HG03064 (cell line): Measurements from ENCODE around the gene MRPS7.

ENCODE experiments used
- ATAC-seq: cut with Tn5 transposase; IDR thresholded peaks from one replicate; pipeline ENCODE4 v1.9.1; 2021; ENCODE audit warnings: low read depth; ENCODE audit not compliant: unreplicated experiment

The MRPS7 gene

DNA sequence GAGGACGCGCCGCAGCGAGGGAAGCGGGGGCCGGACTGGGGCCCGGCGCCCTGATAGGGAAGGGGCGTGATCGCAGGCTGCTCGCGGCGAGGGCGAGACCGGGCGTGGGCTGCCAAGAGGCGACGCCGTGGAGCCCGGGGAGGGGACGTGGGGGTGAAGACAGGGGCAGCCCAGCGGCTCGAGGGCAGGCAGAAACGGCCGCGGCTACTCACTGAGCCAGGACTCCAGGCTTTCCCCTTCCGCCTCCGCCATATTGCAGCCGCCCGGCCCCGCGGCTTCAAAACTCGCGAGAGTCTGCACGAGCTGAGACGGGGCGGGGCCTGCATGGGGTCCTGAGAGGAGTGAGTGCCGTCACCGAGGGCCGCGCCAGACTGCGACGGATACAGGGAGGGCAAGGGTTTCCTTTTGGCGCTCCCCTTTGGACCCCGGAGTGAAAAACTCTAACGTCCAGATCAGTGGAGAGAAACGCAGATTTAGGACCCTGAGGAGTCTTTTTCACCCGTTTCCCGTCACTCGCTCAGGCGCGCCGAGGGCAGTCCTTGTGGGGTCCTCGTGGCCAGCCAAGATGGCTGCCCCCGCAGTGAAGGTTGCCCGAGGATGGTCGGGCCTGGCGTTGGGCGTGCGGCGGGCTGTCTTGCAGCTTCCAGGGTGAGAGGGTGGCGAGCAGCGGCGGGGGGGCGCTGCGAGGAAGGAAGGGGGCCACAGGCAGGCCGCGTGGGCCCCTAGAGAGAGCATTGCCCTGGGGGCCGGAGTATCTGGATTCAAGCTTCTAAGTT is at the start of gene MRPS7, which contains the start of gene GGA3:
Gene MRPS7 (plus strand): TSS at position 544 of the 776 bp plus-strand sequence. CDS start 22 bp downstream, at position 566.
Gene GGA3 (minus strand): TSS at position 271 of the 776 bp plus-strand sequence. CDS start 19 bp downstream, at position 252.
- peak; percentile 85 for ATAC-seq

DNA sequence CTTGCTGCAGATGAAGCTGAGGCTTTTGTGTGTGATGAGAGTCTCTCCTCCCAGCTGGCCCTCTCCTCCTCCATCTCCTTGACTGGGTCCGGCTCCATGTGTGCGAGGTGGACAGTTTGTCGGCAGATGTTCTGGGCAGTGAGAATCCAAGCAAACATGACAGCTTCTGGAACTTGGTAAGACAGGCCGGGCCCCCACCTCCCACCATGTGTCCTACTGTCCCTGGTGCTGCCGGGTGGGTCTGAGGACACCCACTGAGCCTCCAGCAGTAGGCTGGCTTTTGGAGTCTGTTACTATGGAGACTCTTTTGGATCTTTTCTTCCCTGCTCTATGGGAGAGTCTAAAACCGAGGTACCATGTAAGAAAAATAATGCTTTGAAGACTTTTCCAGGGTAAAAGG is 43.5 kb upstream of the MRPS7 start:
- ATAC-seq = no peak

DNA sequence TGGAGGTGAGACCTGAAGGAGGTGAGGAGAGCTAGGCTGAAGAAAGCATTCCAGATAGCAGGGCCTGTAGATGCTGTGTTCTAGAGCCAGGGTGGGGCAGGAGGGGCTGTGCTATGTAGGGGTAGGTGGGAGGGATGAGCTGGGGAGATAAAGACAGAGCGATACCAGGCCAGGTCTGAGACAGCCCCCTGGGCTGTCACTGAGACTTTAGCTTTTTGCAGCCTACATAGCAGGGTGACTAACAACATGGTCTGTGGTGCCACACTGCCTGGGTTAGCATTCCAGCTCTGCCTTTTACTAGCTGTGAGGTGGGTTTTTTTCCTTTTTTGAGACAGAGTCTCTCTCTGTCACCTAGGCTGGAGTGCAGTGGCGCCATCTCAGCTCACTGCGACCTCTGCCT is 41.9 kb upstream of the MRPS7 start:
- no peak for ATAC-seq

DNA sequence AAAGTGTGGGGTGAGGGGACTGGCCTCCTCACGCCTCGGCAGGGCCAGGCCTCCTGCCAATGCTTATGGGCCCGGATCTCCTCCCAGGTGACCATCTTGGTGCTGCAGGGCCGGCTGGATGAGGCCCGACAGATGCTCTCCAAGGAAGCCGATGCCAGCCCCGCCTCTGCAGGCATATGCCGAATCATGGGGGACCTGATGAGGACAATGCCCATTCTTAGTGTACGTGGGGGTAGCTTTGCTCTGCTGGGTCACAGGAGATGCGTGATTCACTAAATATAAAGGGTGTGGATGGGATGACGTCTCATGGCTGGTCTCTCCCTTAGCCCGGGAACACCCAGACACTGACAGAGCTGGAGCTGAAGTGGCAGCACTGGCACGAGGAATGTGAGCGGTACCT is 36.7 kb upstream of the MRPS7 start:
- ATAC-seq = no peak

DNA sequence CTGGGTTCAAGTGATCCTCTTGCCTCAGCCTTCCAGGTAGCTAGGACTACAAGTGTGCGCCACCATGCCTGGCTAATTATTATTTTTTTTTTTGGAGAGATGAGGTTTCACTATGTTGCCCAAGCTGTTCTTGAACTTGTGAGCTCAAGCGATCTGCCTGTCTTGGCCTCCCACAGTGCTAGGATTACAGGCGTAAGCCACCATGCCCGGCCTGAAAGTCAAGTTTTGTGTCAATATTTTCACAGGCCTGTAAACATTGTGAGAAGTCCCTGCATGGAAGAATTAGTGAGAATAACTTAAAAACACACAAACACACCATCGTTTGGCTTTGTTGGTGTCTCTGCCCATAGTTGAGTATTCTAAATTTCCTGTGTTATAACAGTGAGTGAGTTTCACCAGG is 34.0 kb upstream of the MRPS7 start:
- no peak for ATAC-seq

DNA sequence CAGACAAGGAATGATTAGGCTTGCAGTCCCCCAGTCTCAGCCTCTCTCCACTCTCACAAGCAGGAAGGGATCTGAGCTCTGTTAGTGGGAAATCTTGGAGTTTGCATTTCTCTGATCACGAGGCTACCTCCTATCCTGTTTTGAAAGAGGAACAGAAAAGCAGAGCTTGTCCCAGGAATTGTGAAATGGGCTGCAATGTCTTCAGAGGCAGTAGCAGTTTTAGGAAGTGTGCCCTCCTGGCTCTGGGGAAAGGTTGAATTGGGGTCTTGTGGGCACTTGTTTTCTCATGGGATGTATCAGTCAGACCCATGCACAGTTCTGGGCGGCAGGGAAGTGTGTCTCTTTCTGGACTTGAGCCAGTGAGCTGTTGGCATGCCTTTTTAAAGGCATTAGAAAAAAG is 33.4 kb upstream of the MRPS7 start:
- no peak for ATAC-seq

DNA sequence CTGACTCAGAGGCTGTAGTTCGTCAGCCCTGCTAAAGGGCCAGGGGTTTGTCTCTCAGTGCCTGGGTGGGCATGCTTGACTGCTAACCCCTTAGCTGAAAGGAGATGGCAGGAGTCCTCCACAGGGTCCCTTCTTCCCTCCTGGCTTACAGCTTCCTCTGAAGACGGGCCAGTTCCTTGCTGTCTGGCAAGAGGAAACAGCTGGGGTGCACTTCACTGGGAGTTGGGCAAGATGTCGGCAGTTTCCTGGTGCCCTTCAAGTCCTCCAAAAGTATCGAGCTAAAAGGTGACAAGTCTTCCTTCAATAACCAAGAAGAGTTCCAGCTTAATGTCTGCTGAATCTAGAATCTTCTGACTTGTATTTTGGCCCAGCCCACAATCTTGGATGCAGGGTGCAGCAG is 32.8 kb upstream of the MRPS7 start:
- ATAC-seq = no peak

DNA sequence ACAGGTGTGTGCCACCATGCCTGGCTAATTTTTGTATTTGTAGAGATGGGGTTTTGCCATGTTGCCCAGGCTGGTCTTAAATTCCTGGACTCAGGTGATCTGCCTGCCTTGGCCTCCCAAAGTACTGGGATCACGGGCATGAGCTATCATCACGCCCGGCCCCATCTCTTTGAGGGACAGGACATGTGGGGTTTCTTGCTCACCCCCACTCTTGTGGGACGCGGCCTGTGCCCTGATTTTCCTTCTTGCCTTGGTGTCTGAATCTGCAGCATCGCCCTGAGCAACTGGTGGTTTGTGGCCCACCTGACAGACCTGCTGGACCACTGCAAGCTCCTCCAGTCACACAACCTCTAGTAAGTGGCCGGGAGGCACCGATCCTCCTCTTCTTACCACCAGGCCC is 30.6 kb upstream of the MRPS7 start:
- no peak for ATAC-seq

DNA sequence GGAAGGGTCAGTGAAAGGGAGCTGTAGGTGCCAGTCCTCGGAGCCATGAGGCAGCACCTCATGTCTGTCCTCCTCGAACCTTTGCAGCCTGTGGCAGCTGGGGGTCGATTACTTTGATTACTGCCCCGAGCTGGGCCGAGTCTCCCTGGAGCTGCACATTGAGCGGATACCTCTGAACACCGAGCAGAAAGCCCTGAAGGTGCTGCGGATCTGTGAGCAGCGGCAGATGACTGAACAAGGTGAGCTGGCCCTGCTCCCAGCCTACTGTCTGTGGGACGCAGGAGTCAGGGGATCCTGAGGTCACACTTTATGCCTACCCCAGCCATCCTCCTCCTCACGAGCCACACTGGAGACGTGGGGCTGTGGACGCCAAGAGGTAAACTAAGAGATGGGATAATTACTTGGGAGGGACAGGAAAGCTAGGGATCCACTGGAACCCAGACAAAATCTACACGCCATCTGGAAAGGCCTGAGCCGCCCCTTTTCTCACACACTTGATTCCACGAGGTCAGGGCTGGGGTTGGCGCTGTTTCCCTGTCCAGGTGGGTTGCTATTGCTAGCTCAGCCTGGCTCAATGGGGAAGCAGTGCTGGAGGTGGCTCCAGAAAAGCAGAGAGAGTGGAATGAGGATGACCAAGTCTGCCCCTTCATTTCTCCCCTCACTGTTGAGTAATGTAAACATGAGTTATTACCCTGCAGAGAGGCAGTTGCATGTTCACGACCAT is 29.8 kb upstream of the MRPS7 start:
- ATAC-seq = no peak

DNA sequence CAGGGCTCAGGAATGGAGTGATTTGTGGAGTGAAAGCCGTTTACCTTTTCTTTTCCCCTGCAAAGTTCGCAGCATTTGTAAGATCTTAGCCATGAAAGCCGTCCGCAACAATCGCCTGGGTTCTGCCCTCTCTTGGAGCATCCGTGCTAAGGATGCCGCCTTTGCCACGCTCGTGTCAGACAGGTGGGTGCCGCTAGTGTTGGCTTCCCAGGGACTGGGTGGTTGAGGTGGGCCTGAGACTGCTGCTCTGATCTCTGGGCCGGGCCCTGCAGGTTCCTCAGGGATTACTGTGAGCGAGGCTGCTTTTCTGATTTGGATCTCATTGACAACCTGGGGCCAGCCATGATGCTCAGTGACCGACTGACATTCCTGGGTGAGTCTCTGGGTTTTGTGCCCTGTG is 28.9 kb upstream of the MRPS7 start:
- ATAC-seq = no peak

DNA sequence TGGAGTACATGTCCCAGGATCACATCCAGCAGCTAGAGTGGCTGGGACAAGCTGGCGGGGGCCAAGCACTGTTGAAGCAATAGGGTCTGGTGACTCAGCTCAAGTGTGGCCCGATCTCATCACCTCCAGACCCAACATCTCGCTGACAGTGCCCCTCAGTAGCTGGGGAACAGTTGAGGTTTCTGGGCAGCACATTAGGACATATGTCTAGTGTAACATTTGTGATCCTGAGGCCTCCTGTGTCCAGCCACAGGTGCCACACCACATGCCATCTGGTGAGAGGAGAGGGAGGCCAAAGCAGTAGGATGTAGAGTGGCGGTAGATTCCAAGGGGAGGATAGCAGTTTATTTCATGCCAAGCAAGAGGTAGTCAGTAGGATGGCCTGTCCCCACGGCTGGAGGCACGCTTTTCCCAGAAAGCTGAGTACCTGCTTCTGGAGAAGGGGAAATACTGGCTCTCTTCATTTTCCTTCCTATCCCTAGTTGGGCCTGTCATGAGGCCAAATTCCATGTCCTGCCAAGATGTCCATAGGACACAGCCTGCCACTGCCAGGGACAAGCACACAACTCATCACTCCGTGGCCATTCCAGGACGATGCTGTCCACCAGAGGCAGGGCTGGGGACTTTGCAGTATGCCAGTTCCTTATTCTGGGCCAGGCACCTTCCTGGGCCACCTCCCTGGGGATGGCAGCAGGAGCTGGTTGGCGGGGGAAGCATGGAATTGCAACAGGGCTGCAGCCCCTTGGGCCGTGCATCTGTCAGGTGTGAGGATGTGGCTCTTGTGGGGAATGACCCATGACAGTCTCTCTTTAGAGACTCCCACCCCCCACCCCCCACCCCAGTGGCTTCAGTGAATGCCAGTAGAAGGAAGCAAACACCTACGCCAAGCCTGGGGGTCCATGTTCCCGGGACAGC is 24.3 kb upstream of the MRPS7 start:
- ATAC-seq = no peak

DNA sequence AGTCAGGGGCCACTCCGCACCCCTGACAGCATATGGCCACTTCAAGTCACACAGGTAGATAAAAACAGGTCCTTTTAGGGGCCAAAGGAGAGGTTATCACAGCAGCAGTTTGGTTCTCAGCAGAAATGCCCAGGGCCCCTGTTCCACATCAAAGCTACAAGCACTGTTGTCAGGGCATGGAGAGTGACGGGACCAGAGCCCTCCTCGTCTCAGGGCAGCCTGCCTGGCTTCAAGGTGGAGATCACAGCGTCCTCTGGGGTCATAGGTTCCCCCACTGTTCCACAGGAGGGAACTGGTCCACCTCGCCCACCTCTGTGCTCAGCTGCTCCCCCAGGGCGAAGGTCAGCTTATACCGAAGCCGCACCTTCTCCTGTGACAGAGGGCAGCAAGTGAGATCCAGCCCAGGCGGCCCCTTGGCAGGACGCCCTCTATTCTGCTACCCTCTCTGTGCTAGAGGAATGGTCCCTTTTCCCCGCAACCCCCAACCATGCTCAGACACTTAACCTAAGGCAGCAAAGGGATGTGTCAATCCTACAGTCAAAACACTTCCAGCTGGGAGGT is 23.6 kb upstream of the MRPS7 start:
- ATAC-seq = no peak

DNA sequence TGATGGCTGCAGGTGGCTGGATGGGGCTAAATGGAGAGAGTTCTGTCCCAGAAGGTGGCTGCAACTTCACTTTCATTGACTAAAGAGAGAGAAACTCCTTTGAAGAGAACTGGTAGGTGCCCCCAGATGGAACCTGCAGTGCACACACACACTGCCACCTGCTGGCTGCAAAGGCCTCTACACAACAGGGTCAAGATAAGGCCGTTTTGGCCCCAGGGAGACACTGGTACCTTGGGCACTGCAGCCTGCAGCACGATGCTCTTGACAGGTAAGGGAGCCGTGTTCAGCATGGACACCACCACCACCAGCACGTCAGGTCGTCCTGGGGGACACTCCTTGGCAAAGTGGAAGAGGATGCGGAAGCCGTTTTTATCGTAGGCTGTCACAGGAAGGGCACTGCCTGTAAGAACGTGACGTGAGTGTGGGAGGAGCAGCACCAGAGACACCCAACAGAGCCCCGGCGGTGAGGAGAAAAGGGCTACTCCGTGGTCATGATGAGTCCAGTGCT is 22.9 kb upstream of the MRPS7 start:
- no peak for ATAC-seq

DNA sequence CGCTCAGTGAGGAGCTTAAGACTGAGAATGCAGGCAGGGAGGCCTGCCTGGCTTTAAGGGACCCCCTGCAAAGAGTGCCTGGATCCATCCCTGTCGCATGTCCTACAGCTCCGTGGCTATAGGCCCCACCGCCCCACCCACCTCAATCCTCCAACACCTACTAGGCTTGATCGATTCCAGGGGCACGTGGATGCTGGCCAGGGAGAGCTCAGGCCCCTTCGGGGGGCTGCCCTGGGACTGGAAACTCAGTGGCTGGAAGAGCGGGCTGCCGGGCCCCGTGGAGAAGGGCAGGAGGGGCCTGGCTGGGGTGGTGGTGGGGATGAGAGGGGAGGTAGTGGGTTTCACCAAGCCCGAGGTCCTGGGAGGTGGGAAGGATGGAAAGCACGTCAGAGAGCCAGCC is 22.5 kb upstream of the MRPS7 start:
- ATAC-seq = no peak

DNA sequence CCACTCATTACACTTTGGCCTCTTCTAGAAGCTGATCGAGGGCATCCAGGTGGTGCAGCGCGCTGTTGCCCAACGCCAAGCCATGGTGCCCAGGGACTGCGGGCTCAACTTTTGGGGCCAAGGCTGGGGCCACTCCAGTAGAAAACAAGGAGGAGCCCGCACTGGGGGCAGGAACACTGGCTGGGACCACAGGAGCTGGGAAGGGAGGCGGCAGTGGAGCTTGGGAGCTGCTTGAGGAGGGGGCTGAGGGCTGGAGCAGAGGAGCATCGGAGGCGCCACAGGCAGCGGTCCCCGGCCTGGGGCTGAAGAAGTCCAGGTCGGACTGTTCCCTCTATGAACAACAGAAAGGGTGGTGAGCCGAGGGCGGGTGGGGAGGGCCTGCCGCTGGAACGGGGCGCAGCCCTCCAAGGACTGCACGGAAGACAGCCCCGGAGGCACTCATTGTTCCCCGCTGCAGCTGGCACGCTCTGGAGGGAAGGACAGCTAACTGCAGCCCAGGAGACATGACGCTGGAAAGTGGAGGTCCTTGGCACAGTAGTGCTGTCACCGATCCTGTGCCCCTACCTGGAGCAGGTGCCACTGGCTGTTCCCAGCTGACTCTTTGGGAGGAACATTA is 21.8 kb upstream of the MRPS7 start:
- ATAC-seq = no peak

DNA sequence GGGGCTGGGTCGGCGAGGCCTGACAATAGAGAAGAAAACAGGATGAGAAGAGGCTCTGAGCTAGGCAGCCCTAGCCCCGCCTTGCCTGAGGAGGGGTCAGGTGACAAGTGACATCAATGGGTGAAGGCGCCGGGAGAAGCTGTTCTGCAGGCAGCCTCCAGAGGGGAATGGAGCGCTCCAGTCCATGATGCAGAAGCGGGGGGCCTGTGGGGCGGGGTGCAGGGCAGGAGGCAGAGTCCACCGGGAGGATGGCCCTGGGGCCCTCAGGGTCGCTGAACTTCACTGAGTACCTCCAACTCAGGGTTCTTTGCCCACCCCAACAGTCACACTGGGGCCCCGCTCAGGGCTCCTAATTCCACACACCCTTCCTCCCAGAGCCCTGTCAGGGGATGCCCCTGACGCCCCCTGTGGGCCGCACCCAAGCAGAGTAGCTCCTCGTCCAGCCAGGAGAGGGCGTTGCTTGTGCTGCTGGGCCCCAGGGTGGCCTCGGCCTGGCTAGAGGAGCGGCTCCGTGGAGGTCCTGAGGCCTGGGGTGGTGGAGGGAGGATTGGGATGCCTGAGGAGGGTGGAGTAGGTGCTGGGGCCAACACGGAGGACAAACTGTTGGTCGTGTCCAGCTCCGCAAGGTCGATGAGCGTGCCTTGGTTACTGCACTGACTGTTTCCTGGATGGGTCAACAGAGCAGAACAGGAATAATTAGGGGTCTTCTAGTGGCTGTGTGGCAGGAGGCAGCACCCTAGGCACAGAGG is 21.1 kb upstream of the MRPS7 start:
- ATAC-seq = no peak

DNA sequence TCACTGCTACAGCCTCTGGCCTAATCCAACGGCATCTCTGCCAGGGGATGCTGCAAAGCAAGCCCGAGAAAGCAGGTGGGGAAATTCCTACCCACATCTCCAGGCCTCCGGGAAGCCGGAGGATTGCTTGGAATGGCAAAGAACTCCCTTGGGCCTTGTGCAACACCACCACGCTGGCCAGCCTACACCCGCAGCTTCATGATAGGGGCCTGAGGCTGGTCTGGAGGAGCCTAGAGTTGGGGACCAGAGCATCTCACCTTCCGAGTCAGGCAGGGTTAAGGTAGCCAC is 20.6 kb upstream of the MRPS7 start:
- no peak for ATAC-seq

DNA sequence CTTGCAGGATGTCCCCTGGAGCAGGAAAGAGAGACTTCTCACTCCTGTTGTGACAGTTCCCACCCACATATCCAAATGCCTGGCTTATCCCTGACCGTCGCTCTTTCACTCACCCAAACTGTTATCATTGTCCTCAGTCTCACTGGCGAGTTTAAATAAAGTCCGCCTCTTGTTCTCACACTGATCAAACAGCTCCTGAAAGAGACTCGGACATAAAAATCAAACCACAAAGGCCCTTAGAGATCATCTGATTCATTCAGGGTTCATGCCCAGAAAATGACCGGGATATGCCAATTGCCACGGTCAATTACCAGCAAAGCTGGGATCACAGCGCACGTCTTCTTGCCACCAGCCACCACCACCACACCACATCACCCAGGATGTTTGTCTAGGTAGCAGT is 20.2 kb upstream of the MRPS7 start:
- ATAC-seq = no peak

DNA sequence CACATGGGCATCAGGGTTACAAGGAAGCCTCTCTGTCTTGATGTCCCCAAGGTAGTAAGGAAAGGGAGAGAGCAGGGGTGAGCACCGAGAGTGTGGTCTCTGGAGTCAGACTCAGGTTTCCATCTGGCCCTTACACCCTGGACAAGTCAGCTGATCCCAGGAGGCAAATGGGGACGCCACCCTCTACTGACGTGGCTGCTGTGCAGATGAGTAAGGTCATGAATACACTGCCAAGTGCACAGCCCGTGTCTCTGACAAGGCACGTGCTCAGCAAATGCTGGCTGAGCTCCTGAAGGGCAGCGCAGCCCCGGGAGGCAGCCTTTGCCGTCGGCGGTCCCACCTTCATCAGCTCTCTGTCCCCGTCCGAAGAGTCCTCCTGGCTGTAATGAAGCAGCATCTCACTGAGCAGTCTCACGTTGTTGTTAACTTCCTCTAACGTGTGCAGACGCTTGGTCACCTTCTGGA is 19.7 kb upstream of the MRPS7 start:
- ATAC-seq = no peak
